ENCODE results near the gene VEPH1.

VEPH1 gene

DNA sequence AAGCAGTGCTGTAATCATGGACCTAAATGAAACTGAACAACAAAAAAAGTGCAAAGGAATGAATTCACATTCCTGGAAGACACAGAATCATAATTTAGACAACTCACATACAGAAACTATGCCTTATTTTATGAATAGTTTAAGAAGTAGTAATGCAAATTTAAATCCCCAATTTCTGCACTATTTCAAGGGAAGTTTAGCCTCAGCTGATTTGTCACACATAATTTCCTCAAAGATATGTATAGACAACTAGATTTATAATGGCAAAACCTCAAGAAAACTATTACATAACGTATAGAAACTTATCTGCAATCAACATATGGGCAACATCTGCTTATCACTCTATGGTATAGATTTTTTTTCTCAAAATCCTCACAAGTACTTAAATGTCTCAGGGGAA, 74.4 kb downstream of the VEPH1 start:
- DNase-seq (ENCODE audit: low read depth), result no peak

DNA sequence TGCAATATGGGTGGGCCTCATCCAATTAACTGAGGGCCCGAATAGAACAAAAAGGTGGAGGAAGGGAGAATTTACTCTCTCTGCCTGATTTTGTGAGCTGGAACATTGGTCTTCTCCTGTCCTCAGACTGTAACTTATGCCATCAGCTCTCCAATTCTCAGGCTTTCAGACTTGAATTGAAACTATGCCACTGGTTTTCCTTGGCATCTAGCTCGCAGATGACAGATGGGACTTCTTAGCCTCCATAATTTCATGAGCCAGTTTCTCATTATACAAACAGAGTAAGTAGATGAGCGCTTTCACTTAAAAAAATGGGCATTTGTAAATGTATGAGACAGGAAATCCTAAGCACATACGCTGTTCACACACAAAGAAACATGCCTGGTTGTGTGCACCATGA, 75.3 kb downstream of the VEPH1 start:
- DNase-seq (ENCODE audit: low read depth), result no peak

DNA sequence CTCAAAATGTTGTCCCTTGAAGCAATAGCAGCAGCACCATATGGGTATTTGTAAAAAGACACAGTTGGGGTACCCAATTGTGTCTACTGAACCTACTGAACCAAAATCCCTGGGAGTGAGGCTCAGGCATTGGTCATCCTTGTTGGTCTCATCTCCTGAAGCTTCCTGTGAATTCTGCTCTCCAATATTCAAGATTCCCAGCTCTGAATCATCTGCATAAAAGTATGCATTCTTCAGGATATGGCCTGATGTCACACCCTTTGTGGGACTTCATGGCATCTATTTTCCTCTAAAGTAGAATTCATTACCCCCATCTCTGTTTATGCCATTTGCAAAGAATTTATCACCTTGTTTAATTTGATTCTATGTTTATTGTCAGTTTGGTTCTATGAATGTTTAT, 79.9 kb downstream of the VEPH1 start:
- no peak for DNase-seq (ENCODE audit: low read depth)

DNA sequence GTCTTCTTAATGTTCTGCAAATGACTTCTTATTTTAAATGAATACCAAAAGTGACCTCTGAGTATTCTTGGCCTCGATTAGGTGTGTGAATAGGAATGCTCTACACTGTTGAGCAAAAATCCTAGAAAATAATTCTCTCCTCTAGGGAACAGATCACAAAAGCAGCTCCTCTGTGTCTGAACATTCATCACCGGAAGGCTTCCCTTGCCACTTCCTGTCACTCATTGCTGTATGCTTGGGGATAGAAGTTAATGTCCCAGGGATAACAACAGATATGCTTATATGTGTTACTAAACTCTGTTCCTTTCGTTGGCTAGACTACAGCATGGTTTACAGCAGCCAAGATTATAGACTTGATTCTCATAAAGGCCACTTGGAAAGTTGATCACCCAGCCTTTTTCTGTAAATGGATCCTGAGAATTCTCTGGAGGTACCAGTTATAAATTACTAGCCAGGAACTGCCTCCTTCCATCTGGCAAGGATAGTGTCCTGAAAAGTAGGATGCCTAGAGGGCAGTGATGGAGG, 82.5 kb downstream of the VEPH1 start:
- no peak for DNase-seq (ENCODE audit: low read depth)

DNA sequence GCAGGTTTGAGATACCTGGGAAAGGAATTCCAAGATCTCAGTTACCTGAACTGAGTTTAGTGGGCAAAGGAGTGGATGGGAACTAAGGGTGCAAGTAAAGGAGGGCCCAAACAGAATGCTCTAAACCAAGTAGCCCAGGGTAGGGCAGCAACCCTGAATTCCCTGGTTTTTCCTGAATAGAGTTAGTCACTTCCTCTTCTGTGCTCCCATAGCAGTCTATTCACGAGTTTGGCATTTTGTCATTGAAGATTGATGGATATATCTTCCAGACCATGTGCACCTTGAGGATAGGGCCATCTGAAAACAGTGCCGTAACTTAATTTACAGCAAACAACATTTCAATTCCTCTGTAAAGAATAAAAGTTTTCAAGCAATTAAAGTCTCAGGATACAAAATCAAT, 85.1 kb downstream of the VEPH1 start:
- no peak for DNase-seq (ENCODE audit: low read depth)

DNA sequence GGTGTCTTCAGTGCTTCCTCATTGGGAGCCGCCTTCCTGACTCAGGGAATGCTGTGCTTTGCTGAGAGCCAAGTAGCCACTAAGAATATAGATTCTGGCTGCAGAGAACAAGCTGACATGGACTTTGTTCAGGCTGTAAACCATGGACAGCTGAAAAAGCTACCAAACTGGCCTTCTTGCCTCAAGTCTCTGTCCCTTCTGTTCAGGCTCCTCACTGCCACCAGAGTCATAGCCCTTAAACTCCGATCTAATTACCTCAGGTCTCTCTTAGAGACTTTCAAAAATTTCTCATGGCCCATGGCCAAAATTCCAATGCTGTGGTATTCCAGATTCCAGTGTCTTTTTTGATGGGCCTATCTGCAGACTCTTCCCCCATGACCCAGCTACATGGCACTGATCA, 86.0 kb downstream of the VEPH1 start:
- no peak for DNase-seq (ENCODE audit: low read depth)

DNA sequence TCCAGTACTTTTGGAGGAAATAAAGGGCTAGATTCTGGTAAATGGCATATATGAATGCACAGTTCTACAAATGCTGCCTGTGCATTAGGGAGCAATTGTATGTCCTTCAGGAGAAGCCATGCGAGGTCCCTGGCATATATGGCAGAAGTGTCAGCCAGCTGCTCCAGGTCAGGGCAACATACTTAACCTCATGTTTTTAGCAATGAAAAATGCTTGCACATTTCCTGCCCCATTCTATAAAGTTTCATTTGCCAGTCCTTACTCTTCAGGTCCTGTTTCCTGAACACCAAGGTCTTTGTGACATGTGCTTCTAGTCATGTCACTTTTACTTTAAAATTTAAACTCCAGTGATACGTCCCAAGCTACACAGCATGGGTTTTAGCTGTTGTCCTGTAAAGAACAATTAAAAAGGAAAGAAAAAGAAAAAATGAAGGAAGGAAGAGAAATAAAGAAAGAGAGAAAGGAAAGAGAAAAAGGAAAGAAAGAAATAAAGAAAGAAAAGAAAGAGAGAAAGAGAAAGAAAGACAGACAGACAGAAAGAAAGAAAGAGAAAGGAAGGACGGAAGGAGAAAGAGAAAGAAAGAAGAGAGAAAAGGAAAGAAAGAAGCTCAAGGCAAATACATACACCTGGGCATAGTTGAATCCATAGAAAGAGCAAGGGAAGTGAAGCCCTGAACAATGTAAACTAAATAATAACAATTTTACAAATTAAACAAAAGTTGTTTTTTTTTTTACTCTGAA, 86.7 kb downstream of the VEPH1 start:
- DNase-seq (ENCODE audit: low read depth), result no peak

DNA sequence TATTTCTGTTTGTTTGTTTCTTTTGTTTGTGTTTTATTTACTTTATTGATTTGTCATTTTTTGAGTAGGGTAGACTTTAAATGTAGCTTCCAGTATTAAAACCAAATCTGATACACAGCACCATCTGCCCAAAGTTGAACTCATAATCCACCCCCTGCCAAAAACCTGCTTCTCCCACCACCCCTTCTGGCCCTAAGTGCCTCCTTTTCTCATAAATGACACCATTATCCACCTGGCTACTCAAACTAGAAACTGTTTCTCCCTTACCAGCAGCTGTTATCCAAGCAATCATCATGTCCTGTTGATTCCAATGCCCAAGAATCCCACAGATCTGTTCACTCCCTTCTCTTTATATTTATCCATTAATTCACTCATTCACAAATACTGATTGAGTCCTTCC, 88.4 kb downstream of the VEPH1 start:
- DNase-seq (ENCODE audit: low read depth), result no peak

DNA sequence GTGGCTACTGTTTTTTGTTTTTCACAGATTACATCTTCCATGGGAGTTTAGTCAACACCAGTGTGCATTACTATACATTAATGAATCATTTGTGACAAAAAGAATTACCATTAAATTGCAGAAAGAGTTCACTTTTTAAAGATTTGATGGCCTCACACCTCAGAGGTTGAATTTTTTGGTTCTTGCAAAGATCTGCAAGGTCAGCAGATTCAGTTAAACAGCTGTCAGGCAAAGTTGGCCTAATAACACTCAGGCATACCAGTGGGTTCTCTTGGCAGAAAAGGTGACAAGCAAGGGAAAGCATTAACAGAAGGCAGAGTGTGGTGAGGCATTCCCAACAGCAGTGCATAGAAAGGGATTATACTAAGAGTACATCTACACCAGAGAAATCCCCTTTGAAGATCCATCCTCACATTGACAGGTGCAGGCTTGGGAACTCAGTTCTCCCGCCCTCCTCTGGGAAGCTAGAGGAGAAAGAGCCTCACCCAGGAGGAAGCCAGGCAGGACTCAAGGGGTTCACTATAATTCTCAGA, 90.8 kb downstream of the VEPH1 start:
- no peak for DNase-seq (ENCODE audit: low read depth)

DNA sequence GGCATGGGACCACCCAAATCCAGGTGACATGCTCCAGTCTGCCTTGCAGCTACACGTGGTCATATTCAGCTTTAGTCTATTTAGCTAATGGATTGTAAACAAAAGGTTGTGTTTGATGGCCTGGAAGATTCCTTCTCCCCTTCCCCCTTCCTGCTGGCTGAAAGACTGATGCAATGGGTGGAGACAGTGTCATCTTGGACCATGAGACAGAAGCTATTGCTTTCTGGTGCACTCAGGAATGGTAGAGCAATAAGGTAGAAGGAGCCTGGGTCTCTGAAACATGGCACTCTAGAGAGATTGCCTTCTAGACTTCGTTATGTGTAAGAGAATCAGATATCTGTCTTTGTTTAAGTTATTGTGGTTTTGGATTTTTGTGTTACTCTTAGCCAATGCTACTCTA, 92.3 kb downstream of the VEPH1 start:
- no peak for DNase-seq (ENCODE audit: low read depth)

DNA sequence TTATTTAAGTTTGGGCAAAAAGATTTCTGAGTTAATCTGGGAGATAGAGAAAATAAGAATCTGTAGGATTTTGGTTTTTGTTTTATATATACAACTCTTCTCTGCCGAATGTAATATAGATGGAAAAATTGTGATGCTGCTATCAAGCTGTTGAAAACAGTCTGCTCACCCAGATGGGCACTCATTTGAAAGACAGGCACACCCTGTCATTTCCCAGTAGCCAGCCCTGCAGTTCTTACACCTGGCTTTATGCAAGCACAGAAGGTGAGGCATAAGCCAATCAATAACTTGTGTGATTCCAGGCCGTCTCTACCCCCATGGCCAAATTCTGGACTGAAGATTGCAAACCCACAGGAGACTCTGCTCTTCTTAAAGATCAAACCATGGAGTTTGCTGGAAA, 93.7 kb downstream of the VEPH1 start:
- no peak for DNase-seq (ENCODE audit: low read depth)

DNA sequence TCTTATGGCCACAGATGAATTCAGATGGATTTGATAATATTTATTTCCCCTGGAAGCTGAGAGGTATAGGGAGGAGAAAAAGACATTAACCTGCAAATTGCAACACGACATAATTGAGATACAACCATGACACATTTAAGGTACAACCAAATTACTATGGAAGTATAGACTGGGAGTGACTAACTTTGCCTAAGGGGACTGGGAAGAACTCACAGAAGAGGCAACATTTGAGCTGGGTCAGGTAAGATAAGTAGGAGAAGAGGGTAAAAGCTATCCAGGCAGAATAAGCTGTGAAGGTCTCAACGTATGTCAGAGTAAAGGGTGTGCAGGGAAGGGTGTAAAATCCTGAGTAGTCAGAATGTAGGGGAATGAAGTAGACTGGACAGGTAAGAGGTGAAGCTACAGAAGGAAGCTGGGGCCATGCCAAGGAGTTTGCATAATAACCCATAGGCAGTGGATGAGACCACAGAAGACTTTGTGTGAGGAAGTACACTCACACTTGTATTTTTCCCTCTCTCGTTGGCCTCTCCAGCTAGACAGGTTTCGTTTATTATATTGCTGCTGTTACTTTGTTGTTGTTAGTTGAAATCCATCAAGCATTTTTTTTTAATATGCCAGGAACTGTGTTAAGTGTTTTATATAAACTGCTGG, 94.6 kb downstream of the VEPH1 start:
- DNase-seq (ENCODE audit: low read depth), result no peak

DNA sequence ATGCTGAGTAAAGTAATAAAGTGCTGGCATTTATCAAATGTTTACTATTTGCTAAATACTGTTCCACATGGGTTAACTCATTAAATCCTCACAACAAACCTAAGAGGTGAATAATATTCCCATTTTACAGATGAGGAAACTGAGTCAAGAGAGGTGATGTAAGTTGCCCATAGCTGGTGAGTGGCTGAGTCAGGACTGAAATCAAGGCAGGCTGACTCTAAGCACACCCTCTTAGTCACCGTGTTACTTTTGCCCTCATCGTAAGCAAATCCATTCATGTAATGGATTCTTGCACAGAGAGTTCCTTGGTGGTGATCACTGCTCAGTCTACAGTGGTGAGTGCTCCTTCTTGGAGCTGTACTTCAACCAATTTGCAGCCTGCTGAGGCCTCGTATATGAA, 95.4 kb downstream of the VEPH1 start:
- no peak for DNase-seq (ENCODE audit: low read depth)

DNA sequence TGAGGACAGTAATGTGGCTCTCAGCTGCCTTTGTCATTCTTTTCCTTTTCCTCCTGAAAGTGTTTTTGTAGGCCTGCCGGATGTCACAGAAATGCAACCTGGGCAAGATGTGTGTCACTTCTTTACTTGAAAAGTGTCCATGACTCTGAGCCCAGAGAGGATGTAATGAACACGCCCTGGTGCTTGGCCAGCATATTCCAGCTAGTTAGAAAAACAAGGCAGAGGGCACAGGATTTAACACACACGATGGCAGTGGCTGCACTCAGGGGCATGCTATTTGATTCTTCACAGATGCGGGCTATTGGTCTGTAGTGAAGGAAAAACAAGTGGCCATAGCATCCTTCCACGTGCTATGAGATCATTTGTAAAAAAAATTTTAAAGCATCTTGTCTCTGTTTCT, 96.8 kb downstream of the VEPH1 start:
- no peak for DNase-seq (ENCODE audit: low read depth)

DNA sequence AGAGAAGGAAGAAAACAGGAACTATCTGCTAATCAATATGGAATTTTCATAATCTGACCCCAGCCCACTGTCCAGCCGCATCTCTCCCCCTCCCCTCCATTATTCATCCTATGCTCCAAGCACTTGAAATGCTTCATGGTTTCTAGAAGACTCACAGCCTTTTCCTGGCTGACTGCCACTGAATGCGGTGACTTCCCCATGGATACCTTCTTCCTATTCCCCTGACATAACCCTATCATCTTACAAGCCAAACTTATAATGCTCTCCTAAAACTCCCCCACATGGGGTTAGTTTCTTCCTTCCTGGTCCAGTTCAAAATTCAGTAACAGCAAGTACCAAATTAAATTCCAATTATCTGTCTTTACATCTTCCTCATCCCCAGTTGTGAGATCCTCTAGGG, 97.8 kb downstream of the VEPH1 start:
- DNase-seq (ENCODE audit: low read depth), result no peak

DNA sequence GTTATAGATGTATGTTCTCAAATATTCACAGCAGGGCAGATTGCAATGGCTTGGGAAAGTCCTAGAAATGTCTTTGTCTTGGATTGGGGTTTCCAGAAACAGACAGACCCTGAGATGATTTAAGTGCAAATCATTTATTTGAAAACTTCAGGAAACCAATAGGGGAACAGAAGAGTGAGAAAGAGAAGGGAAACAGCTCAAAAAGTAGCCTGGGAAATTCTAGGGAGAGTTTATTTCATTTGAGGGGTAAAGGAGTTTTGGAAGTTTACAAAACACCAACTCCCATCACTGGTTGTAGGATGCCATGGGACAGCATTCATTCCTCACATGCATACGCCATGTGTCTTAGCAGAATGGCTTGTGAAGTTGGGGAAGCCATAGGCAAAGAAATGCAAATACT, 98.8 kb downstream of the VEPH1 start:
- no peak for DNase-seq (ENCODE audit: low read depth)

DNA sequence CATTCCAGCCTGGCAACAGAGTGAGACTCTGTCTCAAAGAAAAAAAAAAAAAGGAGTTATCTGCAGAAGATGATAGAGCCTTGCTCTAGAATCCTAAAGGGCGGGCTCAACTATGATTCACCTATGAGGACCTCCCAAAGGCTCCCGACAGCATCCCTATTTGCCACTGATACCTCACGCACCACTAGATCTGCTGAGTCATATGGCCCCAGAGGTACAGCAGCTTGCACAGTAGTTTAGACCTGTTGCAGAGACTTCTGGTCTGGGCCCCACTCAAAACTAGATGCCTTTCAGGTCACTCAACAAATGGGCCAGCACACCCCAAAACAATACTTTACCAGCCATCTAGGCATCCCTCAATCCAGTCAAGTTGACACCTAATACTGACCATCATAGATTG, 104.6 kb downstream of the VEPH1 start:
- no peak for DNase-seq (ENCODE audit: low read depth)

DNA sequence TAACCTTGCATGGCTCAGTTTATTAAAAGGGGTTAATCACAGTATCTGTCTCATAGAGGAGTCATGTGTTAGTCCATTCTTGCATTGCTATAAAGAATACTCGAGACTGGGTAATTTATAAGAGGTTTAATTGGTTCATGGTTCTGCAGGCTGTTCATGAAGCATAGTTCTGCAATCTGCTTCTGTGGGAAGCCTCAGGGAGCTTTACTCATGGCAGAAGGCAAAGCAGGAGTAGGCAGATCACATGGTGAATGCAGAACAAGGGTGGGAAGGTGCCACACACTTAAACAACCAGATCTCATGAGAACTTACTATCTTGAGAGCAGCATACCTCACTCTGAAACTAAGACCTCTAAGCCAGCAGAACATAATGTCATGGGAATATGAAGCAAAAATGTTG, 108.8 kb downstream of the VEPH1 start:
- DNase-seq (ENCODE audit: low read depth), result no peak

DNA sequence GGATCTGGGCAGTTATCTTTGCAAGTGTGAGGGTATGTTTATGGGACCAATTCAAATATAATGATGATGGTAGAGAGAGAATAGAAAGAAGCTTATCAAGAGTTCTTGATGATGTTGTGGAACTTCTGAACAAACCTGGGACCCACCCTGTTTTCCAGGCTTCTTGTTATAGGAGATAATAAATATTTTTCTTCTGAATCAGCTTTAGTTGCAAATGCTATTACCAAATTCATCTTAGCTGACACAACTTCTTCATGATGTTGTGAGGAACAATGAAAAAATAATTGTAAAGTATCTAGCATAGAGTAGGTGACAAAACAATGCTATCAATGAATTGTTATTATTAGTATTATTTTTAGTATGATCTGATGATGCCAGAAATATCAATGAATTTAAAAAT, 110.1 kb downstream of the VEPH1 start:
- no peak for DNase-seq (ENCODE audit: low read depth)

DNA sequence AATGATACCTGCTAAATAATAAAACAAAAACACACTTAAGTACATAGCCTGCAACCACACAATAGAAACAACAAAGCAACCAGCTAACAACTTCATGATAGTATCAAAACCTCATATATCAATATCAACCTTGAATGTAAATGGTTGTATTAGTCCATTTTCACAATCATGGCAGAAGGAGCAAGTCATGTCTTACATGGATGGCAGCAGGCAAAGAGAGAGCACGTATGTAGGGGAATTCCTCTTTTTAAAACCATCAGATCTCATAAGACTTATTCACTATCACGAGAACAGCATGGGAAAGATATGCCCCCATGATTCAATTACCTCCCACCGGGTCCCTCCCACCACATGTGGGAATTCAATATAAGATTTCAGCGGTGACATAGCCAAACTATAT, 111.1 kb downstream of the VEPH1 start:
- no peak for DNase-seq (ENCODE audit: low read depth)

DNA sequence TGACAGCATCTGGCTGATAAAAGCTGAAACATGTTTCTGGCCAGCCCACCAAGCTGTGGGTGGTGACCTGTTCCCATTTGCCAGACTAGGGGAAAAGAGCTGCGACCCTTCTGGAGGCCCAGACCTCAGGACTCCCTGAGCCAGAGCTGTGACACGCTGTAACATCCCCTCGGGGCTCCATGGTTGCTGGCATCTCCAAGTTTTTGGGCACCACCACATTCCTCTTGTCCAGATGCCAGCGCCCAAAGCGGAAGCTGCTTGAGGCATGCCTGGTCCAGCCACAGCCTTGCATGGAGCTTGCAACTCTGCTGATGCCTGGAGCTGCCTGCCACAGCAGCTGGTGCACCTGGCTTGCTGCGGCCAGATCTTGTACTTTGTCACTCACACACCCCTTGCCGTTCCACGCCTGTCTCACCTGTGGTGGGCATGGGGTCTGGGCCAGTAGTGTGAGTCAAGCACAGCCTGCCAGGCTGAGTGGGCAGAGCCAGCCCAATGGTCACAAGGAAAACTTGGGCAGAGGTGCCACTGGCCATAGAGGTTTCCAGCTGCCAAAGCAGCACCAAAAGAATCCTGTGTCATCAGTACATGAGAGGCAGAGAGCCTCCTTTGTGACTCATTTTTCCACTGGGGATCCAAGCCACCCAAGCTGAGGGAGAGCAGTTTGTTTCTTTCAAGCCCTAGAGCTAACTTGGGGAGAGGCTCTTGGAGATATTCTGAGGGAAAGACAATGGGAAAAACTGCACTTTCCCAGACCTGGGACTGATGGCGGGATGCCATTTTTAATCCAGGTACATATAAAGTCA, 112.3 kb downstream of the VEPH1 start:
- DNase-seq (ENCODE audit: low read depth), result no peak

DNA sequence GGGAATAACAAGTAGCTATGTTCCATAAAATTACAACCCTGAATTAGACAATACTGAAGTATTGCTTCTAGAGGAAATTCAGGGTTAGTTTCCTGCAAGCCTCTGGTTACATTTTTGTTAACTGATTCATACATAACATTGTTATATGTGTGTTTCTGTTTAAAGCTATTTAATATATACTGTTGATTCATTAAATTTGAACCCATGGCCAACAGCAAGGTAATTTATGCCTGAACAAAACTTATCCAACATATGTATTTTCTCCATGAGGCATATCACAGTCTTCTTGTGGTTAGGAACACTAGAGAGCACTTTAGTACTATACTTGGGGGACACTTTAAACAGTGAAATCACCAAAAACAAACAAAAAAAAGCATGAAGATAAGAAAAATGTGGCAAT, 114.2 kb downstream of the VEPH1 start:
- no peak for DNase-seq (ENCODE audit: low read depth)

Measured in activated T-cell treated with anti-CD3 and anti-CD28 coated beads for 1 hour (primary cell).